Raji (cell line): ENCODE measurements around the gene GPHB5.

ENCODE experiments used
- POLR2A ChIP-seq: IDR thresholded peaks from 2 replicates; pipeline ENCODE4 v1.6.1; 2011; ENCODE audit warnings: low read depth, low read length, control low read depth; ENCODE audit not compliant: insufficient read depth

The GPHB5 gene

DNA sequence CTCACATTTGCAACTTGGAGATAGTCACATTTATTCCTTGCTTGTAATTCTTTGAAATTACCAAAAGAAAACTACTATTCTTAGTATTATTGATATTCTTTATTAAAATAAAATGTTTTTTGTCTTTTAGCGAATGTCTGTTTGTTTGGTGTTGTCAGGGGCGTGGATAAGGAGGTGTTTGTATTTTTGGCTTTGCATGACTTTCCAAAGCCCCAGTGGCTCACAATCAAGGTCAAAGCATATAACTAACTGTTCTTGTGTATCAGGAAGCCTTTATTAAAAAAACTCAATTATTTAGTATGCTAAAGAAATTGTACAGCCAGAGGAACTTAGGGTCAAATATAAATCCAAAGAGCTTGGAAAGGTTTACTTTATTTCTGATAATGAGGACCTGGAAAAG, 17.9 kb downstream of the GPHB5 start:
- TF ChIP-seq POLR2A: no peak

DNA sequence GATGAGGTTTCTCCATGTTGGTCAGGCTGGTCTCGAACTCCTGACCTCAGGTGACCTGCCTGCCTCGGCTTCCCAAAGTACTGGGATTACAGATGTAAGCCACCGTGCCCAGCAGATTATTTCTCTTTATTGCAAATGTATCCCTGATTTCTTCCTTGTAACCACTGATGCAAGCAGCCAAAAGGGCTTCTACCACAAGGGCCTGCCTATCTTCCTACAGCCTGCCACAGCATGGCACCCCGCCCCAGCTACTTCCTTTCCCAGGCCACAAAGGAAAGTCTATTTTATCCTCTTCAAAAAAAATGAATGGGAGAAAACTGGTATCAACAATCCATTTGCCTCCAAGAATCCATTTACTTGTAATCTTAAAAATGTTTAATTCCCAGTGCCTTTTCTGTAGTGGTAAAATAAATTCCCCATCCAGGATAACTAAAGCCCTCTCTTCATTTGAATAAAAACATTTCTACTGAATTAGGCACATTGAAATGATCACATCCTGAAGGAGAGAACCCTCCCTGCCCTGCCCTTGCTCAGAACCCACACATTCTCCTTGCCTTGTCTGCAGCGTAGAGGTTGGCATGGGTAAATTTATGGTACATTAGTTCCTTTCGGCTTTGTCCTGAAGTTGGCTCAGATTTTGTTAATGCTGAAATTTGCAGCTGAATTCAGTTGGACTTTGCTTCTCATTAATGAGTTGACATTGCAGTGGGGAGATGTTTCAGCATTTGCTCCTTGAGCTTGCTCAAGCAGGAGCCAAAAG, 19.2 kb downstream of the GPHB5 start:
- TF ChIP-seq POLR2A: no peak

DNA sequence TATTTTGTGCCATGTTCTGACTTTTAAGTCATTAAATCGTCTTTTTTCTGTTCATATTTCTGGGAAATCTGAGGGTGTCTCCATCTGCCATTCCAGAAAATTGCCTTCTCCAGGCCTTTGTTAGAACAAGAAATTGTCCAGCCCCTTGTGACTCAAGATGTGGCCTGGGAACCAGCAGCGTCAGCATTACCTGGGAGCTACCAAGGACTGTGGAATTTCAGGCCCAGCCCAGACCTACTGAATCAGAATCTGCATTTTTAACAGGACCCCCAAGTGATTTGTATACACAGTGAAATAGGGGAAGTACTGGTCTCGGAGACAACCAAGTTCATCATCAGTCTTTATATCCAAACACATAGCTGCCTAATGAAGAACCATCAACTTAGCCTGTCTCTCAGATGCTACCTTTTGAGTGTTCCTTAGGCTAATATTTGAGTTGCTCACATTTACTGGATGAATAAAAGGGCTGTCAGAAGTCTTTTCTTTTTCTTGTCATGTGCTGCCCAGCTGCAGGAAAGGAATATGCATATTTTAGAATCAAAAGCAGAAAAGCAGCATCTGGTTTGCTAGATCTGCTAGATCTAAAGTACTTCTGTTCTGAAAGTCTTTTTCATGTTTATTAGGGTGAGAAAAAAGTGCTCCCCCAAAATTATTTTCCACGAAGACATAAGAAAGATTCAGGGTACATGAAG, 21.2 kb downstream of the GPHB5 start:
- TF ChIP-seq POLR2A: no peak

DNA sequence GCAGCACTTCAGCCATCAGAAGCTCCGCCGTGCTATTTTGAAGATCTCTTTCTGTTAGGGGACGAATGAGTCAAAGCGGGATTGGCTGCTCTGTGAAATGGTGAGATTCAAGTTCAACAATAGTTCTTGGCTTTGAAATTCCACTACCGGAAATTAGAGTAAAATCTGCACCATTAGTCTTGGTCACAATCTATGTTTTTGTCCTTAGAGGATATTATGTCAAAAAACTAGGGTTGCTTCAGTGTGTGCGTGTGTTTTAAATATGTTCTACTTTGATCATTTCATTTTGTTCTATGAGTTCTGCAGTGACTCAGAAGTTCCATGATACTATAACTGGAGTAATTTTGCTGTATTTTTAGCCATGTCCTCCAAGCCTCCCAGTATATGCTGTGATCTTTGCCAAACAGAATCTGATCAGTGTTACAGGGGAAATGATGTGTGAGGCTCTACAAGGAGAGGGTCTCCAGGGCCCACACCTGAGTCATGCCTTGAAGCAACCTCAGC, 22.6 kb downstream of the GPHB5 start:
- no peak for TF ChIP-seq POLR2A

DNA sequence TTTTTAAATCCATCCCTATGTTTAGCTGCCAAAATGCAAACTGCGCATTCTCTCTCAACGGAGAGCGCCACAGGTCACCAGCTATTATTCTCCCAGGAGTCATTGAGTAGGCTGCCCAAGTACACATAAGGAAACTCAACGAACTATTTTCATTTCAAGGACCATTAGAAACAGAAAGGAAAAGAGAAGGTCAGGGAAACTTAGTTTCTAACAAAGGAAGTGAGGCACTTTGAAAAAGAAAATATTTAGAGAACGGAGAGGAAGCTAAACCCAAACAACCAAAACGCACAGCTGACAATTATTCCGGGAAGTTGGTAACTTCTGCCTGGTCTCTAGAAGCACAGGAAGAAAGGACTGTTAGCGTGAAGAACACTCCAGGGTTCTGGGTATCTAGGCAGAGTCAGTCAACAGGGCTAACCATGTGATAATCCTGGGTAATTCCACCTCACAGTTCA, 23.5 kb downstream of the GPHB5 start:
- TF ChIP-seq POLR2A: no peak

DNA sequence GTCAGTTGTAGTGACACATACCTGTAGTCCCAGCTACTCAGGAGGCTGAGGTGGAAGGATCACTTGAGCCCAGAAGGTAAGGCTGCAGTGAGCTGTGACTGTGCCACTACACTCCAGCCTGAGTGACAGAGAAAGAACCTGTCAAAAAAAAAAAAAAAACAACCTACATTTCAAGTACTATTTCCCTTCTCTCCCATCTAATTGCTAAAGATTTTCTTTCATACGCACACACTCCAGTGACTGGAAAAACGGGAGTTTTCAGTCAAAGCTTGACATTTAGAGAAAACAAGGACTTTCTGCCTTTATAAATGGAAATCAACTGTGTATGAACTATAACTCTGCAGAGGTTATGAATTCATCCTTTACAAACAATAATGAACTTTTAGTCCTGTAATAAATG, 25.9 kb downstream of the GPHB5 start:
- no peak for TF ChIP-seq POLR2A

DNA sequence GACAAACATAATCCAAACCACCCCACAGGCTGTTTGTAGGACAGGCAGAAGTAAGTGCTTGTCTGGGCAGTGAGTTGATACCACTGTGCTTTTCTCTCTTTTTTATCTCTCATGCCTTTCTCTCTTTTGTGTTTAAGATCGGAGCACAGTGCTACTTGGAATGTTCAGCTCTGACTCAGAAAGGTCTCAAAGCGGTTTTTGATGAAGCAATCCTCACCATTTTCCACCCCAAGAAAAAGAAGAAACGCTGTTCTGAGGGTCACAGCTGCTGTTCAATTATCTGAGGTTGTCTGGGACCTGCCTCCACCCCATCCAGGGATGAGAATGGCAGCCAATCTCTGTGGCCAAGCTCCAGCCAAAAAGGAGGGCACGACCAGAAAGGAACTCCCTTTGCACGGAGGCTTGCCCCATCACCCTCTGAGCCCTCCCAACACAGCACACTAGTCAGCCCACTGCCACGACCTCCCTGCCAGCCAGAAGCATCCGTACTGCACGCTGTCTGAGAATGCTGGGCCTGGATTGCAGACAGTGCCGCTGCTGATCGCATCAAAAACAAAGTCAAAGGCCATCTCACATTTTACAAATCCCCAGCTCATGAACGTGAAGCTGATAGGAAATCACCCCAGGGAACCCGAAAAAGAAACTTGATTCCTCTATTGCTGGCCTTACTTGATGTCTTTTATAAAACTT, 27.8 kb downstream of the GPHB5 start:
- TF ChIP-seq POLR2A: no peak

DNA sequence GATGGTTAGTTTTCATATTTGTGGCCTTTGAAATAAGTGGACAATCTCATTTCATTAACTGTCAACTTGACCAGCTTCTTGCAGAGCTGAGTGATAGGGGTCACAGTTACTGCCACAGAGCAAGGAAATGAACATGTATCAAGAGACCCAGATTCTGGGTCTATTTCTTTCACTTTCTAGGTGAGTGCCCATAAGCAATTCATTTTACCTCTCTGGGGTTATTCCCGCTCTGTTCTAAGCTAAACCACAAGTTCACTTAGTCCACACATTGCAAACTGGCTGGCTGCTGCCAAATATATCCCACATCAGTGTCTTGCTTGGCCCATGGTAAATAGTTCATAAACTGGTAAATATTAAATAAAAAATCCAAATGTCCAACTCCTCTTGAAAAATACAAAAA, 29.9 kb downstream of the GPHB5 start:
- no peak for TF ChIP-seq POLR2A

DNA sequence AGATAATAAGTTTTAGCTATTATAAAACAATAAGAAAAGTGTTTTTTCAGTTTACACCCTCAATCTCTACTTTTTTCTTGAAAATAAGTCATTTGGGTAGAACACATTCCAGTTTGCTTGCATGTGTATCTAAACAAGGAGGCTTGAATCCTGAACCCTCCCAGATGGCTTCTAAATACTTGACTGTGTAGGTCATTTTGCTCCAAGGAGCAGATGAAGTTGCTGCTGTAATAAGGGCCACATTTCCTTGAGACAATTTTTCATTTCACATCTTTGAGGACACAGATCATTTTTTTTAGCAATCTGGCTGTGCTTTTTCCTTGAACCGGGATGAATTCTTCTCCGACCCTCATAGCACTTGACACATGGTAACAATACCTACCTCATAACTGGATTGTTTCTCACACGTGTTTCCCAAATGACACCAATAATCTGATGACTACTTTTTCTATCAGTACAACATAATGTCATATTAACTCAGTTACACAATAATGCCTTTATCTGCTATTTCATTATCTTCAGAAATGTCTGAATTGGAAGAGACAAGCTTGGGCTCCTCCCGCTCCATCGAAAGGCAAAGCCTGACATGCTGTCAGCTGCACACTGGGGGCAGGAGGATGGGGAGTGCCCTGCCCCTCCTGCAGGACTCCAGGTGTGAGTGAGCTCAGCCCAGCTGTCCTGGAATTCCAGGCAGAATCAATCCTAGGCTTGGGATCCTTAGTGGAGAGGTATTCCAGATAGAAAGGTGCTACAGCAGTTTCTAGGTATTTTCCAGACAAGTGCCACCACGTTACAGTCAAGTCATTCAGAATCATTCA, 30.9 kb downstream of the GPHB5 start:
- TF ChIP-seq POLR2A: no peak

DNA sequence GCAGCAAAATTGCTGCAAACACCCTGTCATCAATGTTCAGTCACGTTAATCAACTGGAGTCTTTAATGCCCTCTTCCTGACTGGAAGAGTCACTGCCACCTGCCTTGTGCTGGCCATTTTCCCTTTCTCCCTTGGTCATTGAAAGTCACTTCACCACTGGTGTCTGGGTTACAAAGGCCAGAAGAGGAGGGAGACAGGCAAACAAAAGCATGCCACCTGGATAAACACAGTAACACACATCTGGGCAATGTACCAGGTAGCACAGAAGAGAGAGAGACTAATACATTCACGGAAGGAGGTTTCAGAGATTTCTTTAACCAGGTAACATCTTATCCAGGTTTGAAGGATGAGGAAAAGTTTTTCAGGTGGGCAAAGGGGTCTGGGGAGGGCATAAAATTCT, 32.7 kb downstream of the GPHB5 start:
- TF ChIP-seq POLR2A: no peak

DNA sequence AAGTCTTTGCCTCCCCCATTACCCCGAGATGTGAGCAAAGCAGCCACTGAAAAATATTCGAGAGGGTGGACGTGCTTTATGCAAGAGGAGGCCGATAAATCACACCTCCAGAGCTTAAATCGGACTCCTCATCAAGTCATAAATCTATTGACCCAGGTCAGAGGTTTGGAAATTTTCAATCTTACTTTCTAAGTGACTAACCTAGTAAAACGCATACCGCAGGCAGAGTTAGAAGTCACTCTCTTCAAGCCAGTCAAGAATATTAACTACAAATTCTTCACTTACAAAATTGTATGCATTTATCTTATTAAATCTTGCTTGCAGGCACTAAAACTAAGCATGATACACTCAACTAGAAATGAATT, 34.9 kb downstream of the GPHB5 start:
- TF ChIP-seq POLR2A: no peak

DNA sequence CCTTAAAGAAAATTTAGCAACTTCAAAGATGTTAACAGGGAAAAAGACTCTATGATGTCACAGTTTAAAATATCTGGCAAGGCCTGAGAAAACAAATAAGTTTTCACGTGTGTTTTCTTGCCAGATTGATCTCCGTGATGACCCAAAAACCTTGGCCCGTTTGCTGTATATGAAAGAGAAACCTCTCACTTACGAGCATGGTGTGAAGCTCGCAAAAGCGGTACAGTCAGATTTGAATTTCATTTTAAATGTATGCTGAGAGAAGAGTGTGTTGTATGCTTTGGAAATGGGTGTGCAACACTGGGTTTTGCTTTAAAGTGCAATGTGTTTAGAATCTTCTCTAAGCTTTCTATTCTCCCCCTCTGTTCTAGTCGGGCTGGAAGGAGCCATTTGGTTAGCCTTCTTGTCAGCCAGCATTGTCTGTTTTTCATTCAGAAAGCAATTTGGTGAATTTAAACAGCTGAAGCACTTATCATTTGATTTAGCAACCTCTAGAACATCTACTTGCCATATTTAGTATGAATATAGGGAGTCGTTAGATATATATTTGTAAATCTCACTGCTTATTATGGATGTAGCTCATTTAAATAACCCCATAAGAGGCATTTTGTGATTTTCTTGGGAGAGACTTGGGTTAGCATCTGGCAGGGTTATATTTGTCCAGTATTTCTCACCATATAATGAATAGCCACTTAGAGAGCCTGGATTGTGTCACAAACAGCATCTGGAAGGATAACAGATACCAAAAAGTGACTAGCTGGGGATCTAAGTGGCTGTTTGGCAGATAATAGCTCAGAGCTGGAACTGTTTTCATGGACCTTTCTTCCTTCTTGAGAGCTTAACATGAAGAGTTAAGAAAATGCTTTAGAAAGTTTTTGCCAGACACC, 35.5 kb downstream of the GPHB5 start:
- TF ChIP-seq POLR2A: no peak

DNA sequence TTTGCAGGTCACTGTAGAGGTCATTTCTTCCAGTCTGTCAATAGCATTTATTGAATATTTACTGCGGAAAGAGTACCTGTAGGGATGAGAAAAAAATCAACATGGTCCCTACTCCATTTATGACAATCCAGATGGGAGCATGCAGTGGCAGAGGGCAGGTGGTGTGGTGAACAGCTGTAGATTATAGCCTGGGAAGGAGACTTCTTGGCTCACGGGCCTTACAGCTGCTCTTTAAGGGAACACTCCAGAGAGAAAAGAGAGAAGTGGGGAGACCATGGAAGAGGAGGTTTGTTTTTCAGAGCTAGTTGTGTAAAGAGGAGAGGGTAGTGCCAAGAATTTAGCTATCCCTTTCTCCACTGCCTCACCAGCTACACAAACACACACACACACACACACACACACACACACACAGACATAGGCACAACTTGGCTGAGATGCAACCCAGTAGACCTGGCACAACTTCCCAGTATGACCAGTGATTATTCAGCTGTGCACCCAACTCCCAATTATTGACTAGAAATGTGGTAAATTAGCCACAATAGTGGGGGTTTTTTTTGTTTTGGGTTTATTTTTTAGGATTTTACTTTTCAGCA, 41.0 kb downstream of the GPHB5 start:
- TF ChIP-seq POLR2A: no peak
